Suppressor macrophage treated with lipopolysaccharide for 1 hour (primary cell): ENCODE measurements around the gene CSTB.
"Not testable (repeated sequence)": the region's sequence is repeated elsewhere in the genome, so short reads cannot be mapped to it uniquely, and the experiment has no call there.

Experiments used
- DNase-seq, 3 donors: peaks; one replicate each; pipeline ENCODE4 v3.0.0-alpha.2; 2020 to 2022

The CSTB gene, protein sequence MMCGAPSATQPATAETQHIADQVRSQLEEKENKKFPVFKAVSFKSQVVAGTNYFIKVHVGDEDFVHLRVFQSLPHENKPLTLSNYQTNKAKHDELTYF

DNA sequence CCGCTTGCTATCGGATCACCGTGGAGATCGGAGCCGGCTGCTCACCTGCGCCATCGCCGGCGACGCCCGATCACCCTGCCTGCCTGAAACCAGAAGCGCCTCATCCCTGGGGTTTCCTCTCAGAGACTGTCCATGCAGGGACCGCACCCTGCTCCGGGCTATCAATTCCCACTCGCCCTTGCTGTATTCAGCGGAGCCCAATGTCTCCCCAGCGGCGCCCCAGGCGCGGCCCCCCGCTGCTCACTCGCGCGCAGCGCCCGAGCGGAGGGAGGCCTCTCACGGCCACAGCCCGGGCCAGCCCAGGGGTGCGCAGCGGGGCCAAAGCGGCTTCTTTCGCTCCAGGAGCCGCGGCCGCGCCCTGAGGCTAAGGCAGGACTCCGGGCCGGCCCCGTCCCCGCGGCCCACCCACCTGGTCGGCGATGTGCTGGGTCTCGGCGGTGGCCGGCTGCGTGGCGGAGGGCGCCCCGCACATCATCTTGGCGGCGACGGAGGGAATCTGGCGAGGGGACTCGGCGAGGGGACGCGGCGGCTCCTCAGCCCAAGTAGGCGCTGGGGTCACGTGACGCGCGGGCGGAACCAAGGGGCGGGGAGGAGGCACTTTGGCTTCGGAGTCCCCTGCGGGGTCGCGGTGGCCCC lies at the start of gene CSTB:
TSS of gene CSTB (minus strand) at position 514 of the 636 bp plus-strand sequence. CDS start at position 475, 39 bp downstream.
- DNase-seq, result peak; percentile 83 to 97 (median 91)

DNA sequence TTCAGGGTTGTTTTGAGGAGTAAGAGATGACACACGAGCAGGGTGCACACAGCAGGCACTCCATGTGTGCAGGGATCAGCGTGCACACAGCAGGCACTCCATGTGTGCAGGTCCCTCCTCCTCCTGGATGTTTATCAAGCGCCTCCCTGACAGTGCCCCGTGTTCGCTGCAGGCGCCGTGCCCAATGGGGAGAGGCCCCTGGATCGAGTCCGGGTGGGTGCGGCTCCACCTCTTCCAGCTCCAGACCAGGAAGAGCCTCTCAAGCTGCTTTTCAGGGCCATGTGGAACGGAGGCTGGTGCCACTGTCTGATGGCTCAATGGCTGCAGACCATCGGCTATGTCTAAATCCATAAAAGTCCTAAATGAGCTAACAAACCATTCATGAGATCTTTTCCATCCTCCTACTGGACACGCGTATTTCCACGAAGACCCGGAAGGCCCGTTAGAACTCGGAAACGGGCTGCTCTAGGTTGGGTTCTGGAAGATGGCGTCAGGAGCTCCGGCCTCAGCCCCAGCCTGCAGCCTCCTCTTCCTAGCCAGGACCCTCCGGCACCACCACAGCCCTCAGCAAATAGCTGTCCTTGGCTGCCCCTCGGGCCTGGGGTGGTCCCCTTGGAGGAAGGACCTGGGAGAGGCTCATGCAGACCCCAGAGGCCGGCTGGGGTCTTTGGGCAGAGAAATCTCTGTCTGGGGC lies 49.3 kb upstream of the CSTB start:
- DNase-seq, result no peak

DNA sequence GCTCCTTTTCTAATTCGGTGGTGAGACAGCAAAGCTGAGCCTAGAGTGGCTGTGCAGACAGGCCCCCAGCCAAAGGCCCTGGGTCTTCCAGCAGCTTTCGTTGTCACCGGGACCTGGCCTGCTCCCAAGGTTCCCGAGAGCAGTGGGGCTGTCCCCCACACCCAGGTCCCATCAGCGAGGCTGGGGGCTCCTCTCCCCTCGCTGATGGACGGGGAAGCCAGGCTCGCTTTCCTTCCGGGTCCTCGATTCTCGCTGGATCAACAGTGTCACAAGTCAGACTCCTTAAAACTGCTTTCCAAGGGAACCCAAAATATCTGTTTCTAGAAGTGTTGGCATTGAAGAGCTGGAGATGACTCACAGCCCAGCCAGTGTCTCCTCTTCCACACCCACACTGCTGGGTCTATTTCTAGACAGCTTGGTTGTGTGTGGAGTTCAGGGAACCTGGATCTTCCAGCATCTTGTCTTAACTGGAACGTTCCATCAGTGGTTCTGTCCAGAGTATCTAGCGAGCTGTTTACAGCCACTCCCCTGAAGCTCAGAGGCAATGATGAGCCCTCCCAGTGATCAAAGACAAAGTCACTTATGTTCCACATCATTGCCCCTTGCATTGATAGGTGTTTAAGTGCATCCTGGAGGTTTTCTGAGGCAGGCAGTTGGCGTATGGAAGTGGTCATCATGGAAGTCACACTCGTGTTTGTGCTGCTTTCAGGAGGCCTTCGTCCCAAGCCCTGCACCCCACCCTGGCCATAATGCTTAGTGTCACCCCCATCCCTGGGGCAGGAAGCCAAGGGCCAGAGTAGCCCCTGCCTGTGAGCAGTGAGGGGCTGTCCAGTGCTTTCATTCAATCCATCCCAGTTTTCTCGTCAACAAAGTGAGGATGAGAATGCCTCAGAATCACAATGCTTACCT lies 48.5 kb upstream of the CSTB start:
- DNase-seq, result peak; percentile 76 to 81 (median 80)

DNA sequence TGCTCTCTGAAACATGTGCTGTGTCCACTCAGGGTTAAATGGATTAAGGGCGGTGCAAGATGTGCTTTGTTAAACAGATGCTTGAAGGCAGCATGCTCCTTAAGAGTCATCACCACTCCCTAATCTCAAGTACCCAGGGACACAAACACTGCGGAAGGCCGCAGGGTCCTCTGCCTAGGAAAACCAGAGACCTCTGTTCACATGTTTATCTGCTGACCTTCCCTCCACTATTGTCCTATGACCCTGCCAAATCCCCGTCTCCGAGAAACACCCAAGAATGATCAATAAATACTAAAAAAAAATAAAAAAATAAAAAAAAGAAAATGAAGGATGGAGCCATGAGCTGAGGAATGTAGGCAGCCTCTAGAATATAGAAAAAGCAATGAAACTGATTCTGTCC lies 46.6 kb upstream of the CSTB start:
- not testable (repeated sequence) for DNase-seq

DNA sequence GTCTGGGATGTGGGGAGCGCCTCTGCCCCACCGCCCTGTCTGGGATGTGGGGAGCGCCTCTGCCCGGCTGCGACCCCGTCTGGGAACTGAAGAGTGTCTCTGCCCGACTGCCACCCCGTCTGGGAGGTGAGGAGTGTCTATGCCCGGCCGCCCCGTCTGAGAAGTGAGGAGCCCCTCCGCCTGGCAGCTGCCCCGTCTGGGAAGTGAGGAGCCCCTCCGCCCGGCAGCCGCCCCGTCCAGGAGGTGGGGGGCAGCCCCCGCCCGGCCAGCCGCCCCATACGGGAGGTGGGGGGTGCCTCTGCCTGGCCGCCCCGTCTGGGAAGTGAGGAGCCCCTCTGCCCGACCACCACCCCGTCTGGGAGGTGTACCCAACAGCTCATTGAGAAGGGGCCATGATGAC lies 46.1 kb upstream of the CSTB start:
- not testable (repeated sequence) for DNase-seq

DNA sequence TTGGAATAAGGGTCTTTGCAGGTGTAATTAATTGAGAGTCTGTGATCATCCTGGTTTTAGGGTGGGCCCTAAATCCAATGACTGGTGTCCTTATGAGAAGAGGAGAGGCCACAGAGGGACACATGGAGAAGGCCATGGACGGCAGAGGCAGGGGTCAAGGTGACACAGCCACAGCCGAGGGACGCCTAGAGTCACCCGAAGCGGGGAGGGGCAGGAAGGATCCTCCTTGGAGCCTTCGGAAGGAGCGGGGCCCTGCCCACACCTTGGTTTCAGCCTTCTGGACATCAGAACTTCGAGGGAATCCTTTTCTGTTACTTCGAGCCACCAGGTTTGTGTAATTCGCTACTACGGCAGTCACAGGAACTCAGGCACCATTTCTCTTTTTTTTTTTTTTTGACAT lies 44.4 kb upstream of the CSTB start:
- no peak for DNase-seq

DNA sequence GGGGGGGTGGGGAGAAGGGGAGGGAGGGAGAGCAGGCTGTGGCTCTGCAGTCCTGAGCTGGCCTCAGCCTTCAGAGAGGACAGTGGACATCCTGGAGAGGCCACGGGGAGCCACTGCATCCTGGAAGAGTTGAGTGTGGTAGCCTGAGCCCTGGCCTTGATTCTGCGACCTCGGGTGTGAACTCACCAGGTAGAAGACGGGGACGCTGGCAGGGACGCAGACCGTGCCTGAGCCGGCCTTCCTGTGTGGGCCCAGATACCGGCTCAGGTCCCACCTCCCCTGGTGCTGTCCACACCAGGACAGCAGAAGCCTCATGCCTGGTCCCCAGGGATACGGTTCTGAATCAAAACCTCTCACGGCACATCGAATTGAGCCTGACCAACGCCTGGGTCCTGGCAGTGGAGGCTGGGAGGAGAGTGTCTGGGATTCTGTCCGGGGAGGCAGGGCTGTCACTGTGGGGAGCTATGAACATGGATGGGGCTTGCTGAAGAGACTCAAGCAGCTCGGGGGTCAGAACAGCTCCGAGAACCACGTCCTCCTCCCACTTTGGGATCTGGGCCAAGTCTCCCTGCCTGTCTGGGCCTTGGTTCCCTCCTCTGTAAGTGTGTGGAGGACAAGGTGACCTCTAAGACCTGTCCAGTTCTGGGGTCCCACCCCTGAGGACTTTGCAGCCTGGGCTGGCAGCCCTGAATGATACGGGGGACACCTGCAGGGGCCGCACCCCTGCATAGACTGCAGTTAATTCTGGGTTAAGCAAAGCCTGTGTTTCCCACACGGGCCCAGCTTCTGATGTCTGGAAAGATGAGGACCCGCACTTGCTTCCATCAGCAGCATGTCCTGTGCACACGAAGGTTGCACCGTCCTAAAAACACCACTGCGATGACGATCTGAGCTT lies 43.6 kb upstream of the CSTB start:
- DNase-seq, result no peak

DNA sequence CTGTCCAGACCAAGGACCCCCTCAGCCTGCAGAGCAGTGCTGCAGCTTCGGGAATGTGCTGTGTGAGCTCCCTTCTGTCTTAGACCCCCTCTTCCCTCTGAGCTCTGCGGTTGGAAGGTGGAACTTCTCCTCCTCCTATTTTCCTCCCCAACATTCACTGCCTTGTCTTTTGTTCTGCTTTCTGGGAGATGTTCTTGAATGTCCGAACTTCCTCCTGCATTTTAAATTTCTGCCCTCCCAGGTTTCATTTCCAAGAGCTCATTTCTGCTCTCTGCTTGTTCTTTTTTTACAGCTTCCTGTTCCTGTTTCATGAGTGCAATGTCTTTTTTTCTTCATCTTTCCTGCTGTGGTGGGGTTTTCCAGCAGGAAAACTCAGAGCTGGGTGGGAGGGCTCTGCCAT lies 42.6 kb upstream of the CSTB start:
- peak; percentile 72 to 88 (median 82) for DNase-seq

DNA sequence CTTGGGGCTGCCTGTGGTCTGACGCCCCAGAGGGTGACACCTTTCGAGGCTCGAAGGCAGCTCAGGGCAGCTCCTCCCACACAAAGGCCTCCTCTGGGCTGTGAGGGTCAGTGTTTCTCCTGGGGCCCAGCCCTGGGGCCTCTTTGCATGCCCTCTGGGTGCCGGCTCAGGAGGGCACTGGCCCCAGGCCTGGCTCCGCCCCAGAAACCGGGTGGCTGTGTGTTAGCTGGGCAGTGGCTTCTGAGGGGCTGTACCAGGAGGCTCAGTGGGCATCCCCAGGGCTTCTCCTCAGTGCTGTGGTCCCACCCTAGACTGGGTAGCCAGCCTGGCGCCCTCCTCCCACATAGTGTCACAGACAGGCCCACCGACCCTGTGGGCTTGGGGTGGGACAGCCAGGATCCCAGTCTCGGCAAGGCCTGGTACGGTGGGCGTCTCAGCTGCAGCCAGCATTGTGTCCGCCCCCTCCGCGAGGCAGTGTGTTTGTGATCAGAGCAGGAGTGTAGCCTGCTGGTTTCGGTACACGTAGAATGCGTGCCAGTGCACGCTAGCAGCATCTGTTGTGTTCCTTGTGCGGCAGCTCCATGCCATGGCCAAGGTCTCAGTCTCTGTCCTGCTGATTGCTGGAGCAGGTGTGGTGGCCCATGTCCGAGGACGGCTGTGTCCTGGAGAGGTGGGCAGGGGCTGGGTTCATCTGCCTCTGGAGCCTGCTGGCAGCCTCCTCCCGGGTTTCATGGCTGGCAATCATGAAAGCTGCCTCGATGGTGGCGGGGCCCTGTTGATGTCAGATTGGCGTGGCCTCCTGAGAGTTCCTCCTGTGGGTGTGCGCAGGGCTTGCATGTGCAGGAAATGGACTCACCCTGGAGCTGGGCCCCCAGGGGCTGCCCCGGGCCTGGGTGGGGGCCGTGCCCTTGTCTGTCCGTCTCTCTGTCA lies 41.3 kb upstream of the CSTB start:
- peak; percentile 37 to 68 (median 65) for DNase-seq

DNA sequence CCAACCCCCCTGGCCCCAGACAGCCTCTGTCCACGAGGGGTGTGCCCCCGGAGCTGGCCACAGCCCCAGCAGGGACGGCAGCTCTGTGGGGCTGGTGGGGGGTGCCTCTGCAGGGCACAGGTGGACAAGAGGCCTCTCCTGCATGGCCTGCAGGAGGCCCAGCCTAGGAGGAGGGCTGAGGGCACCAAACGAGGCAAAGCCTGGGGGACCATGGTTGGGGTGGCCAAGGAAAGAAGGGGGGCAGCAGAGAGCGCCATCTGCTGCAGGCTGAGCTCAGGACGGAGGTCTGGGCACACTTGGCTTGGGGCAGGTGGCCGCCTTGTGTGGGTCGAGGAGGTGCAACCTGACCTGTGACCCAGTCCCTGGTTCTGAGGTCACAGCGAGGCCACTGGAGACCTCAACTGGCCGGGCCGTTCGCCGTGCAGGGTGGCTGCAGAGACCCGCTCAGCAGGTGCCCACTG lies 40.5 kb upstream of the CSTB start:
- no peak for DNase-seq

DNA sequence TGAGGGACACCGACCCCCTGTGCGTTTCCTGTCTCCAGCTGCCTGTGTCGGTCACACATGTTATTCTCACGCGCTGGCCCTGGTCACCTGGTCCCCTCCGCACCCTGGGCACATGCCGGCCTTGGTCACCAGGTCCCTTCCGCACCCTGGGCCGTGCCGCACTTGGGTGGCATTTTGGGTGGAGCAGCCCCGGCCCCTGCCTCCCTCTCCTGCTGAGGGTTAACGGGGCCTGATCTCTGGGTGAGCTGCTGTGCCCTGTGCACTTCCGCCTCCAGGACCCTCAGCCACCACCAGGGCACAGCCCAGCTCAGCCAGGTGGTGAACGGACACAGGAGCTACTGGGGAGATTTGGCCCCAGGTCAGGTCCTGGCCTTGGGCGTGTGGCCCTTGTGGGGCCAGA lies 39.9 kb upstream of the CSTB start:
- DNase-seq, result no peak

DNA sequence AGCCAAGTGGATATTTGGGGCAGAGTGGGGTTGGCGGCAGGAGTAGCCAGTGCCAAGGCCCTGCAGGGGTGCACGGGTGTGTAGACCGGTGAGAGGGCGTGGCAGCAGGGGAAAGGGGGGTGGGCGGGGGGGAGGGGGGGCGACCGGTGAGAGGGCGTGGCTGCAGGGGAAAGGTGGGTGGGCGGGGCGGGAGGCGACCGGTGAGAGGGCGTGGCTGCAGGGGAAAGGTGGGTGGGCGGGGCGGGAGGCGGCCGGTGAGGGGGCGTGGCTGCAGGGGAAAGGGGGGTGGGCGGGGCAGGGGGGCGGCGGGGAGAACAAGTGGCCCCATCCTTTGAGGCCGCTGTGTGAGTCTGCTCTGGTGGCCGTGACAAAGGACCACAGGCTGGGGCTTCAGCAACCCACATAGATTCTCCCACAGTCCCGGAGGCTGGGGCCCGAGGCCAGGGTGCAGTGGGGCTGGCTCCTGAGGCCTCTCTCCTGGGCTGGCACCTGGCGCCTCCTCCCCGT lies 39.1 kb upstream of the CSTB start:
- DNase-seq, result no peak

DNA sequence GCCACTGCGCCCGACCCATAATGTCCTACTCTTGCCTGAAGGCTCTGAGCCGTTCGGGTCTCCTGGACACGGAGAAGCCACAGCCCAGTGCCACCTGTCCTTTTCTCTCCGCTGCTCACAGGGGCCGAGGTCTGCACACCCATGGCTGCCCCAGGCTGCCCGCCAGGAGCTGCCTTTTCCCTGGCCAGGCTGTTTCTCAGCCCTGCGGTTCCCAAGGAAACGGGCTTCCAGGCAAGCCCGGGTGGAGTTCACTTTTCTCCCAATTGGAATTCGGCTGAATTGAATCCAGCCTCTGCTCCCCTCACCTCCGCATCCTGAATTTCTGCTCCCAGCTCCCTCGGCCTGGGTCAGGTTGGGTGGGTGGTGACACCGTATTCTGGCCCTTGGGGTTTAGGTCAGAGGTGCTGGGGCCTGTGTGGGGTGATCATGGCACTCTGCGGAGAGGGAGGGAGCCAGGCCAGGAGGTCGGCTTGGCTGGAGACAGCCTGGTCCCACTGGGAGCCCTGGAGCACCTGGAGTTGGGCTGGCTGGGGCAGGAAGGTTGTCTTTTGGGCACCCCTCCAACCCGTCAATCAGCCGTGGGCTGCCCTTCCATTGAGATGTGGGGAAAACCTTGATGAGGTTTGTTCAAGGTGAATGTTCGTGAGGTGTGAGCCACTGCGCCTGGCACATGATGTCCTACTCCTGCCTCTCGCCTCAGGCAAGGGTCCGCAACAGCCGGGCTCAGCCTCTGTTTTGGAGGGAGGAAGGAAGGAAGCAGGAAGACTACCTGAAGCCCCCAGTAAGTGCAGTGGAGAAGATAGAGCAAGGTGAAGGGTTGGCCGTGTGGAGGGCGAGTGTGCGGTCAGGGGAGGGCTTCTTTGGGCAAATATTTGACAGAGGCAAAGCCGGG lies 38.4 kb upstream of the CSTB start:
- DNase-seq, result no peak

DNA sequence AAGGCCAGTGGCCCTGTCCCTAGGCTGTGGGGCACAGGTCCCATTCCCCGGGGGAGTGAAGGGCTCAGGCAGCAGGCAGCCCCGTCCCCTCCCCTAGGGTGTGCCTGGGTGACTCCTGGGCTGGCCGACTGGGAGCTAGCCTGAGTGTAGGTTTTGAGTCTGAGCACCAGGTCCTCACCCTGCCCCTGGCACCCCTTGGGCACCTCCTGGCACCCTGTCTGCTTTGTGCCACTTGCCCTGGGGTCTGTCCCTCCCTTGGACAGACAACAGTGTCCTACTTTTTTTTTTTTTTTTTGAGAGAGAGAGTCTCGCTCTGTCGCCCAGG lies 37.5 kb upstream of the CSTB start:
- DNase-seq, result no peak

DNA sequence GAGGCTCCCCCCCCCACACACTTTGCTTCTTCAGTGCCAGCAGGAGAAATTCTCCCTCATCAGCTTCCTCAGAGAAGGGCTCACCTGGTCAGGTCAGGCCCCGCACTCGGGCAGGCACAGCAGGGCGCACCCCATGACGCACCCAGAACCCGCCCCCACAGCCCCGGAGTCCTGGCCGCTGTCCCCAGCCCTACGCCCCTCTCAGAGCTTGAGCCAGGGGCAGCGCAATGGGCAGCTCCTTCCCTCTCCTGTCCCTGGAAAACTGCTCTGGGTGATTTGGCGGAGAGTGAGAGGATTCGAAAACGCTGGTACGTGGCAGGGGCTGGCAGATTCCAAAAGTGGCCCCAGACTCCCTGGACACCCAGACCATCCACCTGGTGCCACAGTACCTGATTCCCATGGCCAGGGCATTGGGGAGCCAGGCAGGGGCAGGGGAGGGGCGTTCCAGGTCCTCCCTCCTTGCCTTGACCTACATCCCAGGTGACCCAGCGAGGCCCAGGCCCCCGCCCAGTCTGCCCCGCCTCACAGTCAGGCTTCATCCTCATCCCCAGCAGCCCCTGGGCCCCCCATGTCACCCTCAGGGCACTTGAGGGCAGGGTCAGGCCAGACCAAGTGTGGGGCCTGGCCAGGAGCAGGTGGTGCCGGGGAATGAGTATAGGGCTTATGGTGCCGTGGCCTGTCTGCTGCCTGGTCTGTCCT lies 37.0 kb upstream of the CSTB start:
- no peak for DNase-seq

DNA sequence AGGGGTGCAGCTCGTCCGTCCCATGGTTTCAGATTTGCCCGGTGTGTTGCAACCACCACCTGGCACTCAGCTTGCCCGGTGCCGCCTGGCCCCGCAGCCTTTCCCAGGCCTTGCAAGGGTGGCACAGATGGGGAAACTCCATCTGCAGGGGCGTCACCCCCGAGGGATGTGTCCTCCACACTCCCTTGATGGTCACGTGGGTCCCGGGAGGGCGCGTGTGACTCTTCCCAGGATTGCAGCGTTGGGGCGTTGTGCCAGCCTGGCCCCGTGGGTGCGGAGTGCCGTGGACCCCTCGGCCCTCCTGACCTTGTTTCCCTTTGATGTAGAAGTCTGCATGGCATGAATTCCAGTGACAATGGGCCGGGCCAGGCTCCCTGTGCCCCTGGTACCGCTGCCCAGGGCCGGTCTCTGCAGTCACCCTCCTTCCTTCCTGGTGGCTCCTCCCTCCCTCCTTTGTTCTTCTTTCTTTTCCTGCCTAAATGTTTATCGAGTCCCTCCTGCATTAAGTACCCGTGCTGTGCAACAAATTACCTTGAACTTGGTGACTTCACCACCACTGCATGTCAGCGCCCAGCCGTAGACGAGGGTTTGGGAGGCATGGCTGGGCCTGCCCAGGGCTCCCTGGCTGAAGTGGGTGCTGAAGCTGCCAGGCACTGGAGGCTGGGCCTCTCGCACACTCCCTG lies 36.2 kb upstream of the CSTB start:
- DNase-seq, result peak; percentile 83 to 91 (median 86)

DNA sequence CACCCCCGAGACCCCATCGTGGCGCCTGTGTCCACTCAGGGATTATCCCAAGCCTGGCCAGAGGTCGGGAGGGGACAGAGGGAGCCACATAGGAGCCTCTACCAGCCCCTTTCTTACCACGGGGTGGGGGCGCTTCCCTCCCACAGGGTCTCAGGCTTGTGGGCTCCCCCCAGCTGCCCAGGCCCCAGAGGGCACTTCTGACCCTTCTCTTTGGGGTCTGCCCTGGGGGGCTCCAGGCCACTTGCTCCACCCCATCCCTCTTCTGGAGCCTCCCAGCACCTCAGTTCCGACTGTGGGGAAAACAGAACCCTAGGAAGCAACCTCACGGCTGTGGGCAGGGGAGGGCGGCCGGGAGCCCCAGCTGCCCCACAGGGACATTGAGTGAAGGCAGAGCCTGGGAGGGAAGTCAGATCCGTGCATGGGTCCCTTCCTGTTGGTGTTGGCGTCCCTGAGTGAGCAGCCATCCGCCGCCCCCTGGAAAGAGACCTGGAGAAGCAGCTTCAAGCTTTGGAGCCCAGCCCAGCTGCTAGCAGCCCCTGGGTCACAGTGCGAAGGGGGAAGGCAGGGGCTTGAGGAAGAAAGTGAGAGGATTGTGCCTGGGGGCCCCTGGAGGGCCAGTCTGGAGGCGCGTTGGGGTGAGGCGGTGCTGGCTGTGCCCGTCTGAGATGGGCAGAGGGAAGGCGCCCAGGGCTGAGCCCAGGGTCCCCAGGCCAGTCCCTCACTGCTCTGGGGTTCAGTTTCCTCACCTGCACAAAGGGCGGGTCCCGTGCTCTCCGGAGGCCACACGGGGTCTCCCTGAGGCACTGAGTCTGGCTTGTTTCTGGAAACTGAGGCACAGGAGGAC lies 35.4 kb upstream of the CSTB start:
- DNase-seq, result peak in 1 of 3 donors; percentile 33
